ENCODE results near the gene DUSP14. TPM values are rescaled to one million over a fixed set of nuclear protein-coding genes. Genes with fewer than 3 reads are reported as not detected.
A peak's percentile ranks its signal among the peaks of the same experiment; 100 is the strongest.

DUSP14 gene
- total and polyA plus RNA-seq, 10 donors = 2.6 to 16.3 (median 3.8) TPM

DNA sequence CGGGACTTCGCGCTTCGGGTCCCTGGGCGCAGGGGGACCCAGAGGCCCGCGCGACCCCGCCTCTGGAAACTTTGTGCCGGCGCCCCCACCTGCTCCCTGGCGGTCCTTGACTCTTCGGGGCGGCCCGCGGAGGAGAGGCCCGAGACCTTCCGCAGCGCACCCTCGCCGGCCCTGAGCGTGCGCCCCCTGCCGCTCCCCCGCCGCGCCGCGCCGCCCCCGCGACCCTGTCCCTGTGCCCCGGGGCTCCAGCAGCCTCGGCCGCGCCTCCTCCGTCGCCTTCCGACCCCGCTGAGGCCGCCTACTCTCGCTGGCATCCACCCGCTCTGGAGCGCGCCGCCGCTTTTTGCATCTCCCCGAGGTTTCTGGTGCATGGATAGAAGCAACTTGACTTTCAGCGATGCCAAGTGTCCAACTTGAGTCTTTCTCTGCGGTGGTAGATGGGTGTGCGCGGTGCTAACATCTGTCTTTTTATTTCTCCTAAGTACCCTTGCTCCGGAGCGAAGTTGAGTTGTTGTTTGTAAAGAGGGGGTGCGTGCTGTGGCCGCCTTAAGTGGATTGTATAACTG, 414 bp downstream of the DUSP14 start:
- TF ChIP-seq POLR2A (IDR thresholded peaks at IDR 0.05) (no peak), POLR2AphosphoS5 (IDR thresholded peaks at IDR 0.05) (no peak), CTCF (IDR thresholded peaks at IDR 0.05 in 8 of 11, conservative IDR thresholded peaks at IDR 0.05 in 3 of 11) (peak in 7 of 11 experiments; percentile 33 to 75 (median 50))
- Histone ChIP-seq H3K9me3 (no peaks in the 10 kb centered on the region), H3K36me3 (no peaks in the 10 kb centered on the region), H3K27ac (peak overlapping the region in 7 of 8 donors; percentile 58 to 89 (median 80)), H3K27me3 (replicated peaks in 1 of 7) (peaks cover 0 to 14% (median 0%) of the 10 kb centered on the region in 7 donors), H3K4me1 (peaks cover 12 to 39% (median 31%) of the 10 kb centered on the region in 6 donors), H3K4me3 (peak overlapping the region; percentile 49 to 94 (median 90))
- DNase-seq = peak; percentile 92
- intact Hi-C loops (cut with DNase I; ENCODE audit: low total_unique reads) = no loop called here
- WGBS, 5 donors = 0 to 3% (median 2%) methylated on average over 14 to 56 of the region's 56 CpGs

GRCh38 chr17:37490638-37491614, 1.2 kb downstream of the DUSP14 start:
- H3K4me1 ChIP-seq = peaks cover 12 to 39% (median 31%) of the 10 kb centered on the region in 6 donors
- peak overlapping the region; percentile 49 to 94 (median 90) for H3K4me3 ChIP-seq
- 22 to 43% (median 36%) methylated on average over 24 of the region's 24 CpGs for WGBS, 5 donors
- no peaks in the 10 kb centered on the region for H3K9me3 ChIP-seq
- TF ChIP-seq CTCF (IDR thresholded peaks at IDR 0.05 in 8 of 11, conservative IDR thresholded peaks at IDR 0.05 in 3 of 11) = no peak
- TF ChIP-seq POLR2A (IDR thresholded peaks at IDR 0.05) = no peak
- no peak for TF ChIP-seq POLR2AphosphoS5 (IDR thresholded peaks at IDR 0.05)
- H3K27me3 ChIP-seq (replicated peaks in 1 of 7) = peaks cover 0 to 14% (median 0%) of the 10 kb centered on the region in 7 donors
- no peaks in the 10 kb centered on the region for H3K36me3 ChIP-seq
- intact Hi-C loops (cut with DNase I; ENCODE audit: low total_unique reads) = no loop called here
- no peak for DNase-seq
- peak overlapping the region in 6 of 8 donors; percentile 58 to 89 (median 80) for H3K27ac ChIP-seq

DNA sequence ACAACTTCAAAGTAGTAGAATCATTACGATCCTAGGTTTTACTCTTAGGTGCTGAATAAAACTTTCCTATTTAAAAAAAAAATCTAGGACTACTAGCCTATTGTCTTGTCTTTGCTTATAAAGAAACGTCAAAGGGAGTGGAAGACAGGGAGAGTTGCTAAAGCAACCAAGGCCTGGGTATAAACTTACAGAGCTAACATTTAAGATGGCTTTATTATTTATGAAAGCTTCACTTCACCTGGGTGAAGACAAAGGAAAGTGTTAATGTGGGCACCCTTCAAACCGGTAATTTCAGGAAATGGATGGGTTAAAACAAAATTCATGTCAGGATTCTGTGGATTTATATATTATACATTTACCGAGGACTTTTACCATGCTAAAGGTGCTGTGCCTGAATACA, 2.5 kb downstream of the DUSP14 start:
- Histone ChIP-seq H3K9me3 (no peaks in the 10 kb centered on the region), H3K4me3 (no peak overlapping the region), H3K4me1 (peaks cover 12 to 39% (median 31%) of the 10 kb centered on the region in 6 donors), H3K27ac (no peak overlapping the region), H3K36me3 (no peaks in the 10 kb centered on the region), H3K27me3 (replicated peaks in 1 of 7) (peaks cover 0 to 14% (median 0%) of the 10 kb centered on the region in 7 donors)
- intact Hi-C loops (cut with DNase I; ENCODE audit: low total_unique reads) = no loop called here
- TF ChIP-seq POLR2A (IDR thresholded peaks at IDR 0.05) (no peak), POLR2AphosphoS5 (IDR thresholded peaks at IDR 0.05) (no peak)
- 71 to 81% (median 79%) methylated on average over 4 of the region's 4 CpGs for WGBS, 5 donors
- DNase-seq = no peak

DNA sequence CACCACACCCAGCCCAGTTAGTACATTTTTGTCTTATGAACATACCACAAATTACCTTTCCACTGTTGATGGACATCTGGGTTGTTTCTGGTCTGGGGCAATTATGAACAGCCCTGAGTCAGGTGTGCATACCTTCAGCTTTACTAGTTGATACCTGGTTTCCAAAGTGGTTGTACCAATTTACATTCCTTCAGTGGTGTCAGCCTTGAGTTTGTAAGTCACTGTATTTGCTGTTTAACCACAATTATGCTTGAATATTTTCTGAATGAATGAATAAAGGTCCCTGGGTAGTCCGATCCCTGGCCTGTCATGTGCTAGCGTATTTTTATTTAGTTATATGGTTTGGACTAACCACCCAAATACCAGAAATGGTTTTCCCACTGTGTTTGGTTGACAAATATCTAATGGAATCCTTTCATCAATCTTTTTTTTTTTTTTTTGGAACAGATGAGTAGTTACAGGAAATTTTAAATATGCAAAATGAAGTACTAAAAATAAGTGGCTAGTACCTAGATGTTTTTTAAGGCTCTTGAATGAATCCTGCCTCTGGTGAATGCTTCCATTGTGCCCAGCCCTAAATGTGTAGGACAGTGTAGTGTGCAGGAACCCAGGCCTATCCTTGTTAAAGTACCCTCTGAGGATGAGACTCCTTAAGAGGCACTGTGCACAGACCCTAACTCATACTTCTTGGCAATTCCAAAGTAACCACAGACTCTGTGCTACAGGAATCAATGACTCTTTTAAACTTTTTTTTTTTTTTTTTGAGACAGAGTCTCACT, 3.7 kb downstream of the DUSP14 start:
- no peak overlapping the region for H3K4me3 ChIP-seq
- no peak overlapping the region for H3K27ac ChIP-seq
- TF ChIP-seq POLR2AphosphoS5 (IDR thresholded peaks at IDR 0.05) = no peak
- TF ChIP-seq POLR2A (IDR thresholded peaks at IDR 0.05) = no peak
- no peak for TF ChIP-seq CTCF (IDR thresholded peaks at IDR 0.05 in 8 of 11, conservative IDR thresholded peaks at IDR 0.05 in 3 of 11)
- peaks cover 12 to 31% (median 27%) of the 10 kb centered on the region in 6 donors for H3K4me1 ChIP-seq
- no peak for DNase-seq
- H3K9me3 ChIP-seq = no peaks in the 10 kb centered on the region
- WGBS, 5 donors = 88 to 97% (median 97%) methylated on average over 2 of the region's 2 CpGs
- H3K27me3 ChIP-seq (replicated peaks in 1 of 7) = peaks cover 0 to 14% (median 0%) of the 10 kb centered on the region in 7 donors
- no peaks in the 10 kb centered on the region for H3K36me3 ChIP-seq
- intact Hi-C loops (cut with DNase I; ENCODE audit: low total_unique reads) = no loop called here

Measured in spleen (tissue), 11 donors.